HEK293T (cell line): Measurements from ENCODE around the gene DNAJC6.

Experiments used
- ARNT ChIP-seq: fragments of 450-650 bp; IDR thresholded peaks from 2 replicates; pipeline ENCODE4 v1.6.1; 2017; ENCODE audit warnings: mild to moderate bottlenecking
- BHLHE40 ChIP-seq: fragments of 450-650 bp; IDR thresholded peaks from 2 replicates; pipeline ENCODE4 v1.6.1; 2016; ENCODE audit warnings: mild to moderate bottlenecking, moderate library complexity, borderline replicate concordance
- ELF4 ChIP-seq: fragments of 450-650 bp; IDR thresholded peaks from 2 replicates; pipeline ENCODE4 v1.6.1; 2017; ENCODE audit warnings: antibody characterized with exemption
- FOXA1 ChIP-seq: fragments of 450-650 bp; IDR thresholded peaks from 2 replicates; pipeline ENCODE4 v1.6.1; 2016; ENCODE audit warnings: mild to moderate bottlenecking
- FOXK2 ChIP-seq: fragments of 450-650 bp; IDR thresholded peaks from 2 replicates; pipeline ENCODE4 v1.6.1; 2016; ENCODE audit warnings: mild to moderate bottlenecking
- FOXM1 ChIP-seq: fragments of 450-650 bp; IDR thresholded peaks from 2 replicates; pipeline ENCODE4 v1.6.1; 2017; ENCODE audit warnings: mild to moderate bottlenecking, borderline replicate concordance
- L3MBTL2 ChIP-seq: fragments of 450-650 bp; conservative IDR thresholded peaks from 2 replicates; pipeline ENCODE4 v1.6.1; 2016; ENCODE audit warnings: mild to moderate bottlenecking
- PKNOX1 ChIP-seq: fragments of 450-650 bp; IDR thresholded peaks from 2 replicates; pipeline ENCODE4 v1.6.1; 2016
- SP1 ChIP-seq: fragments of 450-650 bp; IDR thresholded peaks from 2 replicates; pipeline ENCODE4 v1.6.1; 2017
- SUZ12 ChIP-seq: fragments of 450-650 bp; IDR thresholded peaks from 2 replicates; pipeline ENCODE4 v1.6.1; 2016; ENCODE audit warnings: mild to moderate bottlenecking
- TARDBP ChIP-seq: fragments of 450-650 bp; IDR thresholded peaks from 2 replicates; pipeline ENCODE4 v1.6.1; 2016
- ZNF384 ChIP-seq: fragments of 450-650 bp; IDR thresholded peaks from 2 replicates; pipeline ENCODE4 v1.6.1; 2016

DNA sequence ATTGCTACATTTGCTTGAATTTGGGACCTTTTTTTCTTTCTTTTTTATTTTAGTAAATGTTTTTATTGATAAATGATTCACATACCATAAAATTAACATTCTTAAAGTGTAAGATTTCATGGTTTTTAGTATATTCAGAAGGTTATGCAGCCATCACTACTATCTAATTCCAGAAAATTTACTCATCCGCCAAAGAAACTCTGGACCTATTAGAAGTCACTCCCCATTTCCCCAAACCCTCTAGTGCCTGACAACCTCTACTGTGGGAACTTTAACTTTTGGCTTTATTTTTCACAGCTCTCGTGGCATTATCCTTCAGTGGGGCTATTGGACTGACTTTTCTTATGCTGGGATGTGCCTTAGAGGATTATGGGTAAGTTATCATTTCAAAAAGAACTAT is 115.7 kb downstream of the DNAJC6 start:
- no peak for TF ChIP-seq TARDBP
- TF ChIP-seq SP1, result no peak
- TF ChIP-seq PKNOX1, result no peak
- no peak for TF ChIP-seq ARNT
- TF ChIP-seq BHLHE40, result no peak
- no peak for TF ChIP-seq SUZ12
- TF ChIP-seq ZNF384, result no peak
- no peak for TF ChIP-seq FOXM1
- TF ChIP-seq ELF4, result no peak
- TF ChIP-seq FOXA1, result no peak
- TF ChIP-seq FOXK2, result no peak
- no peak for TF ChIP-seq L3MBTL2
